Measurements from ENCODE around the gene PTPRK. TPM values are rescaled to one million over a fixed set of nuclear protein-coding genes. Genes with fewer than 3 reads are reported as not detected.

The PTPRK gene
- total and polyA plus RNA-seq, 2 of the 13 experiments (the other 11 are each of a cell fraction or from before 2014, with no cell fraction given), result 43.6 to 98.3 TPM

DNA sequence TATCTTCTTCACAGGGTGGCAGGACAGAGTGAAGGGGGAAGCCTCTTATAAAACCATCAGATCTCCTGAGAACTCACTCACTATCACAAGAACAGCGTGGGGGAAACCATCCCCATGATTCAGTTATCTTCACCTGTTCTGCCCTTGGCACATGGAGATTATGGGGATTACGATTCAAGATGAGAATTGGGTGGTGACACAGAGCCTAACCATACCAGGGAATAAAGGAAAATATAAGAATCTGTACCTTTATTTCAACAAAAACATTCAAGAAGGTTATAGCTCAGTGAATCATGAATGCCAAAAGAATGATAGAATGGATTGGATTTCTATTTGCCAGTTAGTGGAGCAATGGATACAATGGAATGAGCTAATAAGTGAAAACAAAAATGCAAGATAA lies 214.4 kb downstream of the PTPRK start:
- Histone ChIP-seq H3K4me3 (replicated peaks in 1 of 3; ENCODE audit: insufficient read depth in 1 of 3, low read depth in 2 of 3, low read length in 3 of 3) (no peak overlapping the region), H3K9me3 (ENCODE audit: low read length) (no peaks in the 10 kb centered on the region), H3K4me2 (ENCODE audit: low read depth, low read length) (no peak overlapping the region), H3K36me3 (replicated peaks in 1 of 2; ENCODE audit: control insufficient read depth in 1 of 2, insufficient read depth in 2 of 2, low read length in 2 of 2) (peaks cover 4 to 6% of the 10 kb centered on the region in 2 experiments; a peak in 4 of 5 replicates), H3K27me3 (ENCODE audit: control insufficient read depth in 1 of 2, insufficient read depth in 2 of 2, low read length in 2 of 2) (no peaks in the 10 kb centered on the region), H4K20me1 (ENCODE audit: insufficient read depth, low read length) (peaks cover 9% of the 10 kb centered on the region), H3K9ac (ENCODE audit: insufficient read depth, low read depth, low read length) (no peak overlapping the region), H2AFZ (ENCODE audit: low read length) (no peak overlapping the region), H3K27ac (ENCODE audit: extremely low read length, insufficient read depth, low read length) (no peak overlapping the region), H3K79me2 (ENCODE audit: insufficient read depth, low read length) (peaks cover 21% of the 10 kb centered on the region), H3K4me1 (ENCODE audit: insufficient read depth, low read length) (no peaks in the 10 kb centered on the region)
- in situ Hi-C loops (cut with HindIII; ENCODE audit: extremely low pct_ligation_motif_present, low pct_unique_long_range_greater_than_20kb) (no loop called here), intact Hi-C loops (cut with micrococcal nuclease; ENCODE audit: unreplicated experiment) (no loop called here)
- CTCF ChIA-PET (ENCODE audit: low intra/inter-chr PET ratio, low total read pairs), result no interaction called here
- POLR2A ChIA-PET, result no interaction called here
- TF ChIP-seq HINFP (CRISPR knock-in tag; IDR thresholded peaks at IDR 0.05; ENCODE audit: low read depth) (no peak), RBM22 (optimal IDR thresholded peaks at IDR 0.05; ENCODE audit: low read length) (peak; percentile 14)
- ATAC-seq (no peak), FAIRE-seq (no peak), DNase-seq (ENCODE audit: low spot score) (no peak)
- no TSS peak for BruUV-seq (replicated peaks)
- WGBS (ENCODE audit: low lambda C conversion rate), result 97% methylated on average over 2 of the region's 2 CpGs

GRCh38 chr6:128305228-128305627 lies 215.2 kb downstream of the PTPRK start:
- WGBS (ENCODE audit: low lambda C conversion rate), result 97% methylated on average over 1 of the region's 1 CpG
- H3K9ac ChIP-seq (ENCODE audit: insufficient read depth, low read depth, low read length), result no peak overlapping the region
- no peaks in the 10 kb centered on the region for H3K4me1 ChIP-seq (ENCODE audit: insufficient read depth, low read length)
- intact Hi-C loops (cut with micrococcal nuclease; ENCODE audit: unreplicated experiment) (no loop called here), in situ Hi-C loops (cut with HindIII; ENCODE audit: extremely low pct_ligation_motif_present, low pct_unique_long_range_greater_than_20kb) (no loop called here)
- no peak overlapping the region for H3K4me3 ChIP-seq (replicated peaks in 1 of 3; ENCODE audit: insufficient read depth in 1 of 3, low read depth in 2 of 3, low read length in 3 of 3)
- no peak overlapping the region for H2AFZ ChIP-seq (ENCODE audit: low read length)
- FAIRE-seq, result no peak
- no peak overlapping the region for H3K27ac ChIP-seq (ENCODE audit: extremely low read length, insufficient read depth, low read length)
- DNase-seq (ENCODE audit: low spot score), result no peak
- peaks cover 24% of the 10 kb centered on the region for H3K79me2 ChIP-seq (ENCODE audit: insufficient read depth, low read length)
- ChIA-PET POLR2A (no interaction called here), CTCF (ENCODE audit: low intra/inter-chr PET ratio, low total read pairs) (no interaction called here)
- H3K9me3 ChIP-seq (ENCODE audit: low read length), result no peaks in the 10 kb centered on the region
- TF ChIP-seq ZNF337 (CRISPR knock-in tag; IDR thresholded peaks at IDR 0.05; ENCODE audit: borderline replicate concordance, low read depth) (no peak), HOXA3 (CRISPR knock-in tag; IDR thresholded peaks at IDR 0.05) (no peak)
- TF ChIP-seq, protein P1, sequence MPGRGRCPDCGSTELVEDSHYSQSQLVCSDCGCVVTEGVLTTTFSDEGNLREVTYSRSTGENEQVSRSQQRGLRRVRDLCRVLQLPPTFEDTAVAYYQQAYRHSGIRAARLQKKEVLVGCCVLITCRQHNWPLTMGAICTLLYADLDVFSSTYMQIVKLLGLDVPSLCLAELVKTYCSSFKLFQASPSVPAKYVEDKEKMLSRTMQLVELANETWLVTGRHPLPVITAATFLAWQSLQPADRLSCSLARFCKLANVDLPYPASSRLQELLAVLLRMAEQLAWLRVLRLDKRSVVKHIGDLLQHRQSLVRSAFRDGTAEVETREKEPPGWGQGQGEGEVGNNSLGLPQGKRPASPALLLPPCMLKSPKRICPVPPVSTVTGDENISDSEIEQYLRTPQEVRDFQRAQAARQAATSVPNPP (CRISPR knock-in tag; IDR thresholded peaks at IDR 0.05), result no peak
- TF ChIP-seq, protein P2, sequence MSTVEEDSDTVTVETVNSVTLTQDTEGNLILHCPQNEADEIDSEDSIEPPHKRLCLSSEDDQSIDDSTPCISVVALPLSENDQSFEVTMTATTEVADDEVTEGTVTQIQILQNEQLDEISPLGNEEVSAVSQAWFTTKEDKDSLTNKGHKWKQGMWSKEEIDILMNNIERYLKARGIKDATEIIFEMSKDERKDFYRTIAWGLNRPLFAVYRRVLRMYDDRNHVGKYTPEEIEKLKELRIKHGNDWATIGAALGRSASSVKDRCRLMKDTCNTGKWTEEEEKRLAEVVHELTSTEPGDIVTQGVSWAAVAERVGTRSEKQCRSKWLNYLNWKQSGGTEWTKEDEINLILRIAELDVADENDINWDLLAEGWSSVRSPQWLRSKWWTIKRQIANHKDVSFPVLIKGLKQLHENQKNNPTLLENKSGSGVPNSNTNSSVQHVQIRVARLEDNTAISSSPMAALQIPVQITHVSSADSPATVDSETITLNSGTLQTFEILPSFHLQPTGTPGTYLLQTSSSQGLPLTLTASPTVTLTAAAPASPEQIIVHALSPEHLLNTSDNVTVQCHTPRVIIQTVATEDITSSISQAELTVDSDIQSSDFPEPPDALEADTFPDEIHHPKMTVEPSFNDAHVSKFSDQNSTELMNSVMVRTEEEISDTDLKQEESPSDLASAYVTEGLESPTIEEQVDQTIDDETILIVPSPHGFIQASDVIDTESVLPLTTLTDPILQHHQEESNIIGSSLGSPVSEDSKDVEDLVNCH (CRISPR knock-in tag; IDR thresholded peaks at IDR 0.05), result no peak
- H3K4me2 ChIP-seq (ENCODE audit: low read depth, low read length), result no peak overlapping the region
- ATAC-seq, result no peak
- H3K27me3 ChIP-seq (ENCODE audit: control insufficient read depth in 1 of 2, insufficient read depth in 2 of 2, low read length in 2 of 2), result no peaks in the 10 kb centered on the region
- no TSS peak for BruUV-seq (replicated peaks)
- peaks cover 3 to 4% of the 10 kb centered on the region in 2 experiments; a peak in 3 of 5 replicates for H3K36me3 ChIP-seq (replicated peaks in 1 of 2; ENCODE audit: control insufficient read depth in 1 of 2, insufficient read depth in 2 of 2, low read length in 2 of 2)
- H4K20me1 ChIP-seq (ENCODE audit: insufficient read depth, low read length), result peaks cover 9% of the 10 kb centered on the region

Measured in HepG2 (cell line).